Measurements from ENCODE around the gene PTPRCAP.

DNA sequence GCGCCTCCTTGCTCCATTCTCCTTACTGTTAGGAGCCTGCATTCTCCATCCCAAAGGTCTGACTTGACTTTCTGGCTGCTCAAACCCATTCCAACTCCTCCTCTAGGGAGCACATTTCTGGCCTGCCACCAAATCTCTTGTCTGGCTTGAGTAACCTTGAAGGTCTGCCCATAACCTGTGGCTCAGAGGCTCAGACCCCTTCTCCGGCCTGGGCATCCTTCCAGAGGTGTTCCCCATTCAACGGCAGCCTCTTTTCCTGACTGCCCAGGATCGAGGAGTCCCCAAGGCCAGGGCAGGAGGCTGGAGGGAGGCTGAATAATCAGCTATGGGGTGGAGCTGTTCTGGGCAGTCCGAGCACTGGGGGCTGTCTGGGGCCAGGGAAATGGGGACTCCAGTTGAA is 43.5 kb downstream of the PTPRCAP start:
- TF ChIP-seq SUZ12 (IDR thresholded peaks at IDR 0.05; ENCODE audit: extremely low read depth, insufficient read depth, insufficient read length) = no peak
- no peak for TF ChIP-seq ZNF274 (IDR thresholded peaks at IDR 0.05; ENCODE audit: low read depth, low read length)

Data from NT2/D1 (cell line).